Measurements from ENCODE around the gene PDIA2.

PDIA2 gene

DNA sequence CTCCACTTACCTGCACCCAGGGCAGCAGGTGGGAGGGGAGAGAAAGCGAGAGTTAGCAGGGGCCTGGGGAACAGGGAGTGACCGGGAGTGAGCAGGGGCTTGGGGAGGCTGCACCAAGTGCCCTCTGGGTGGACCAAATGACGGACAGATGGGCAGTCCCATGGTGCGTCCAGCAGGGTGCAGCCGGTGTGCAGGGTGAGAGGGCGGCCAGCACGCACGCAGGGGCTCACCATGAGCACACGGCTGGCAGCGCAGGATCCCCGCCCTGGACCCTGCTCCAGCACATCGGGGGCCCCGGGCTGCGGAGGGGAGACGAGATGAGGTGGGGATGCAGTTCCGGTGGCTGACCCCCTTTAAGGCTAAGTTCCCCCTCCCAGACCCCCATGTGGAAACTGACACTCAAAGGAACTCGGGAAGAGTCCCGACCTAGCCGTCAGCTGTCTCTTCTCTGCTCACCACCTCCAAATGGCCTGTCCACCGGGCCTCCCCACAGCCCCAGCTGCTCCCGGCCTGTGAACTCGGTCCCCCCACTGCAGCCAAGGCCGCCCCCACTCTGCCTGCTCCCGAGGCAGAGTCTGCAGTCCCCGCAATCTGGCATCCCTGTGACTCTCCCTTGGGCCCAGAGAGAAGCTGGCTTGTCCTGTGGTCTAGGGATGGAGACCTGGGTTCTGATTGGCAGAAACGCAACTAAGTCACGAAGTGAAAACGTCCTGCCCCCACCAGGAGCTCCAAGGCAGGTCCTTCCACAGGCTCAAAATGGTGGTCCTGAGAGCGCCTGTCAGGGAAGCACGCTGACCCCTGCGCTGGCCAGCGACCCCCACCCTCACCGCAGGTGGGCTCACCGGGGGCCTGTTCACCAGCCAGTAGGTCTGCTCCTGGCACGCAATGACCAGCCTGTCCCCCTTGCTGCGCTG is 10.1 kb upstream of the PDIA2 start:
- peaks cover 38% of the 10 kb centered on the region; the same call in 1 of the 2 replicates for H3K27me3 ChIP-seq (ENCODE audit: insufficient read depth, low read depth)
- H3K4me1 ChIP-seq (ENCODE audit: low read depth, poor library complexity, severe bottlenecking) = peaks cover 3% of the 10 kb centered on the region
- H3K9ac ChIP-seq = no peak overlapping the region
- no peak overlapping the region for H3K27ac ChIP-seq
- peak overlapping the region; percentile 54 for H3K4me2 ChIP-seq
- no peak overlapping the region for H3K4me3 ChIP-seq (IDR thresholded peaks at IDR 0.05; ENCODE audit: insufficient read depth, low read depth, low read length)
- H3K79me2 ChIP-seq (ENCODE audit: insufficient read depth, low read depth) = no peaks in the 10 kb centered on the region
- peak overlapping the region; percentile 47; the same call in 1 of the 2 replicates for H2AFZ ChIP-seq (ENCODE audit: low read depth)
- no peaks in the 10 kb centered on the region for H4K20me1 ChIP-seq (ENCODE audit: insufficient read depth)
- H3K36me3 ChIP-seq (ENCODE audit: insufficient read depth) = no peaks in the 10 kb centered on the region
- TF ChIP-seq, protein P1, sequence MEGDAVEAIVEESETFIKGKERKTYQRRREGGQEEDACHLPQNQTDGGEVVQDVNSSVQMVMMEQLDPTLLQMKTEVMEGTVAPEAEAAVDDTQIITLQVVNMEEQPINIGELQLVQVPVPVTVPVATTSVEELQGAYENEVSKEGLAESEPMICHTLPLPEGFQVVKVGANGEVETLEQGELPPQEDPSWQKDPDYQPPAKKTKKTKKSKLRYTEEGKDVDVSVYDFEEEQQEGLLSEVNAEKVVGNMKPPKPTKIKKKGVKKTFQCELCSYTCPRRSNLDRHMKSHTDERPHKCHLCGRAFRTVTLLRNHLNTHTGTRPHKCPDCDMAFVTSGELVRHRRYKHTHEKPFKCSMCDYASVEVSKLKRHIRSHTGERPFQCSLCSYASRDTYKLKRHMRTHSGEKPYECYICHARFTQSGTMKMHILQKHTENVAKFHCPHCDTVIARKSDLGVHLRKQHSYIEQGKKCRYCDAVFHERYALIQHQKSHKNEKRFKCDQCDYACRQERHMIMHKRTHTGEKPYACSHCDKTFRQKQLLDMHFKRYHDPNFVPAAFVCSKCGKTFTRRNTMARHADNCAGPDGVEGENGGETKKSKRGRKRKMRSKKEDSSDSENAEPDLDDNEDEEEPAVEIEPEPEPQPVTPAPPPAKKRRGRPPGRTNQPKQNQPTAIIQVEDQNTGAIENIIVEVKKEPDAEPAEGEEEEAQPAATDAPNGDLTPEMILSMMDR (conservative IDR thresholded peaks at IDR 0.05; ENCODE audit: low read depth, low read length) = no peak

GRCh38 chr16:273547-274421 is 9.2 kb upstream of the PDIA2 start:
- peaks cover 3% of the 10 kb centered on the region for H3K4me1 ChIP-seq (ENCODE audit: low read depth, poor library complexity, severe bottlenecking)
- no peaks in the 10 kb centered on the region for H3K79me2 ChIP-seq (ENCODE audit: insufficient read depth, low read depth)
- H3K27me3 ChIP-seq (ENCODE audit: insufficient read depth, low read depth) = peaks cover 35% of the 10 kb centered on the region; the same call in 1 of the 2 replicates
- TF ChIP-seq, protein P1 (conservative IDR thresholded peaks at IDR 0.05; ENCODE audit: low read depth, low read length) = no peak
- no peak overlapping the region for H3K4me3 ChIP-seq (IDR thresholded peaks at IDR 0.05; ENCODE audit: insufficient read depth, low read depth, low read length)
- peak overlapping the region; percentile 54 for H3K4me2 ChIP-seq
- no peak overlapping the region for H3K9ac ChIP-seq
- peak overlapping the region; percentile 47; the same call in 1 of the 2 replicates for H2AFZ ChIP-seq (ENCODE audit: low read depth)
- H4K20me1 ChIP-seq (ENCODE audit: insufficient read depth) = no peaks in the 10 kb centered on the region
- no peak overlapping the region for H3K27ac ChIP-seq
- H3K36me3 ChIP-seq (ENCODE audit: insufficient read depth) = no peaks in the 10 kb centered on the region

GRCh38 chr16:275041-275641 is 7.8 kb upstream of the PDIA2 start:
- no peaks in the 10 kb centered on the region for H3K79me2 ChIP-seq (ENCODE audit: insufficient read depth, low read depth)
- no peak overlapping the region for H3K4me3 ChIP-seq (IDR thresholded peaks at IDR 0.05; ENCODE audit: insufficient read depth, low read depth, low read length)
- H3K27ac ChIP-seq = no peak overlapping the region
- no peak overlapping the region for H2AFZ ChIP-seq (ENCODE audit: low read depth)
- H3K4me1 ChIP-seq (ENCODE audit: low read depth, poor library complexity, severe bottlenecking) = peaks cover 7% of the 10 kb centered on the region
- H3K36me3 ChIP-seq (ENCODE audit: insufficient read depth) = no peaks in the 10 kb centered on the region
- H3K4me2 ChIP-seq = no peak overlapping the region
- H3K27me3 ChIP-seq (ENCODE audit: insufficient read depth, low read depth) = peaks cover 35% of the 10 kb centered on the region; the same call in 1 of the 2 replicates
- TF ChIP-seq, protein P1 (conservative IDR thresholded peaks at IDR 0.05; ENCODE audit: low read depth, low read length) = no peak
- no peaks in the 10 kb centered on the region for H4K20me1 ChIP-seq (ENCODE audit: insufficient read depth)
- no peak overlapping the region for H3K9ac ChIP-seq

GRCh38 chr16:275786-276232 is 7.2 kb upstream of the PDIA2 start, which contains the start of gene RGS11:
RGS11 (minus strand) TSS chr16:275944; CDS start chr16:275911, 33 bp downstream.
- TF ChIP-seq, protein P1 (conservative IDR thresholded peaks at IDR 0.05; ENCODE audit: low read depth, low read length) = no peak
- Histone ChIP-seq H3K4me2 (no peak within 1 kb of the TSS), H4K20me1 (ENCODE audit: insufficient read depth) (no peaks in the 10 kb centered on the region), H3K36me3 (ENCODE audit: insufficient read depth) (no peaks in the 10 kb centered on the region), H2AFZ (ENCODE audit: low read depth) (no peak within 1 kb of the TSS), H3K9ac (no peak within 1 kb of the TSS), H3K27me3 (ENCODE audit: insufficient read depth, low read depth) (peaks cover 35% of the 10 kb centered on the region; the same call in 1 of the 2 replicates), H3K4me1 (ENCODE audit: low read depth, poor library complexity, severe bottlenecking) (peaks cover 7% of the 10 kb centered on the region), H3K79me2 (ENCODE audit: insufficient read depth, low read depth) (no peaks in the 10 kb centered on the region), H3K4me3 (IDR thresholded peaks at IDR 0.05; ENCODE audit: insufficient read depth, low read depth, low read length) (no peak within 1 kb of the TSS), H3K27ac (no peak within 1 kb of the TSS)

Measured in KMS-11 (cell line).